Neural progenitor cell (in vitro differentiated cells): Measurements from ENCODE around the gene ZCCHC3. TPM values are rescaled to one million over a fixed set of nuclear protein-coding genes. Genes with fewer than 3 reads are reported as not detected.
A peak's percentile ranks its signal among the peaks of the same experiment; 100 is the strongest.

Experiments used
- DNase-seq: peaks from one replicate; pipeline ENCODE4 v3.0.0-alpha.2; 2016; ENCODE audit warnings: low spot score
- H2AFZ ChIP-seq: fragments of 200-600 bp; sonication (generic); replicated peaks from 2 replicates; pipeline ENCODE4 v1.6.1; 2016; ENCODE audit warnings: antibody characterized with exemption
- H3F3A ChIP-seq: fragments of 200-600 bp; sonication (generic); 2 replicates; pipeline ENCODE4 v1.6.1; 2016; ENCODE audit warnings: antibody characterized with exemption, low read depth
- H3K27ac ChIP-seq: fragments of 200-600 bp; sonication (generic); 2 replicates; pipeline ENCODE4 v1.5.1; 2016; ENCODE audit warnings: mild to moderate bottlenecking
- H3K27me3 ChIP-seq: fragments of 200-600 bp; sonication (generic); 2 replicates; pipeline ENCODE4 v1.6.1; 2016; ENCODE audit warnings: mild to moderate bottlenecking, moderate library complexity
- H3K36me3 ChIP-seq: fragments of 200-600 bp; sonication (generic); 2 replicates; pipeline ENCODE4 v1.5.1; 2016
- H3K4me1 ChIP-seq: fragments of 200-600 bp; sonication (generic); 2 replicates; pipeline ENCODE4 v1.6.1; 2016; ENCODE audit warnings: mixed run types
- H3K4me2 ChIP-seq: fragments of 200-600 bp; sonication (generic); 2 replicates; pipeline ENCODE4 v1.6.1; 2016
- H3K4me3 ChIP-seq: fragments of 200-600 bp; sonication (generic); 2 replicates; pipeline ENCODE4 v1.5.1; 2016
- H3K79me2 ChIP-seq: fragments of 200-600 bp; sonication (generic); 2 replicates; pipeline ENCODE4 v1.6.1; 2016; ENCODE audit warnings: low read depth
- H3K9ac ChIP-seq: fragments of 200-600 bp; sonication (generic); 2 replicates; pipeline ENCODE4 v1.6.1; 2016
- H3K9me3 ChIP-seq: fragments of 200-600 bp; sonication (generic); 2 replicates; pipeline ENCODE4 v1.5.1; 2016; ENCODE audit warnings: low read depth
- H4K20me1 ChIP-seq: fragments of 200-600 bp; sonication (generic); 2 replicates; pipeline ENCODE4 v1.6.1; 2016; ENCODE audit warnings: low read depth
- H3K27ac Mint-ChIP-seq: 3 replicates; pipeline ENCODE4 v1.8.0; 2021; ENCODE audit warnings: mixed read lengths
- H3K27me3 Mint-ChIP-seq: 2 replicates; pipeline ENCODE4 v1.8.0; 2022; ENCODE audit warnings: low read depth, mild to moderate bottlenecking, inconsistent platforms, moderate library complexity, mixed read lengths; ENCODE audit not compliant: insufficient read depth
- H3K36me3 Mint-ChIP-seq: 3 replicates; pipeline ENCODE4 v1.8.0; 2021; ENCODE audit warnings: mixed read lengths
- H3K4me1 Mint-ChIP-seq: 3 replicates; pipeline ENCODE4 v1.8.0; 2021; ENCODE audit warnings: mixed read lengths
- H3K4me3 Mint-ChIP-seq: 3 replicates; pipeline ENCODE4 v1.8.0; 2021; ENCODE audit warnings: mild to moderate bottlenecking, moderate library complexity, mixed read lengths
- H3K9me3 Mint-ChIP-seq: 3 replicates; pipeline ENCODE4 v1.8.0; 2020; ENCODE audit warnings: mixed read lengths
- CTCF ChIP-seq: fragments of 200-600 bp; sonication (generic); IDR thresholded peaks from 2 replicates; pipeline ENCODE4 v1.5.1; 2017; ENCODE audit warnings: antibody characterized with exemption, mild to moderate bottlenecking
- EZH2 ChIP-seq: fragments of 200-600 bp; sonication (generic); IDR thresholded peaks from 2 replicates; pipeline ENCODE4 v1.6.1; 2017; ENCODE audit warnings: antibody characterized with exemption, mild to moderate bottlenecking, moderate library complexity
- EZH2phosphoT487 ChIP-seq: fragments of 200-600 bp; sonication (generic); IDR thresholded peaks from 2 replicates; pipeline ENCODE4 v1.6.1; 2017; ENCODE audit warnings: antibody characterized with exemption
- total RNA-seq: library from RNA; depleted of rRNA; stranded (reverse); fragments of >200 nt; gene quantifications from 2 replicates; pipeline ENCODE4 v1.2.3, GENCODE V29; 2015; ENCODE audit warnings: low replicate concordance

ZCCHC3 gene
- total RNA-seq, 1 donor from 2014 or later: 24.2 TPM

GRCh38 chr20:305745-306144 lies 8.4 kb downstream of the ZCCHC3 start:
- no peak for DNase-seq
- H3K9ac ChIP-seq: no peak overlapping the region
- peaks cover 10% of the 10 kb centered on the region for H4K20me1 ChIP-seq
- TF ChIP-seq EZH2 (no peak), EZH2phosphoT487 (no peak), CTCF (no peak)
- H3K4me2 ChIP-seq: no peak overlapping the region
- H3K36me3 ChIP-seq: no peaks in the 10 kb centered on the region
- H3K27ac Mint-ChIP-seq: no peak overlapping the region
- H3K9me3 Mint-ChIP-seq: peaks cover 2% of the 10 kb centered on the region
- peaks cover 10% of the 10 kb centered on the region for H3K79me2 ChIP-seq
- peaks cover 4% of the 10 kb centered on the region for H3K27me3 Mint-ChIP-seq
- peak overlapping the region; percentile 29 for H3K4me3 Mint-ChIP-seq
- H3K36me3 Mint-ChIP-seq: peaks cover 2% of the 10 kb centered on the region
- peaks cover 50% of the 10 kb centered on the region for H3K4me1 Mint-ChIP-seq
- H3K4me3 ChIP-seq: no peak overlapping the region
- H3K4me1 ChIP-seq: peaks cover 34% of the 10 kb centered on the region
- no peak overlapping the region for H3K27ac ChIP-seq
- H3K9me3 ChIP-seq: no peaks in the 10 kb centered on the region
- H3F3A ChIP-seq: peaks cover 46% of the 10 kb centered on the region
- H3K27me3 ChIP-seq: no peaks in the 10 kb centered on the region
- H2AFZ ChIP-seq: no peak overlapping the region

DNA sequence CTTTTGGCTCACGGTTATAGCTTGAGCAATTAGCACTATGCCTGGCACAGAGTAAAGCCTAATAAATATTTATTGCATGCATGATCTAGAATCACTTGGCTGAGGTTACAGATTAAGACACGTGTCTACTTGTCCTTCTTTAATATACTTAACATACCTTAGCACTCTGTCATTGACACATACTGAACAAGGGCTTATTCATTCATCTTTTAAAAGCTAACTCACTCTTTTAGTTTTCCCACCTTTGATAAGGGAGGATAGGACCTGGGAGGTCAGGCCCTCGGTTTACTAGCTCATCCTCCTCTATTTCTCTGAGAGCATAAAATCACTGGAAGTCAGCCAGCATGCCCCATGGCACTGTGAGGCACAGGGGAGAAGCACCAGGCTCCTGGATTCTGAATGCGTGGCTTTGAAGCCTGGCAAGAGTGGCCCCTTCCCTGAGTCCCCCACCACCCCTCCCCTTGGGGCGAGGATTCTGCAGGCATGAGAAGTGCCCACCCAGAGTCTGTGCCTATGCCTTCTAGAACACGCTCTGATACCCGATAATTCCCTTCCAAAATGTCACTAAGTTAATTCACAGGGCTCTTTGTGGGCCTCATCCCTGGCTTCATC lies 11.2 kb downstream of the ZCCHC3 start:
- no peak overlapping the region for H3K9ac ChIP-seq
- H3K36me3 Mint-ChIP-seq: peaks cover 2% of the 10 kb centered on the region
- no peaks in the 10 kb centered on the region for H3K9me3 ChIP-seq
- H3K27me3 ChIP-seq: no peaks in the 10 kb centered on the region
- no peak for TF ChIP-seq EZH2
- DNase-seq: no peak
- peak overlapping the region; percentile 87 for H3K4me3 Mint-ChIP-seq
- no peak overlapping the region for H2AFZ ChIP-seq
- H3K27me3 Mint-ChIP-seq: no peaks in the 10 kb centered on the region
- peaks cover 18% of the 10 kb centered on the region for H3F3A ChIP-seq
- H3K79me2 ChIP-seq: no peaks in the 10 kb centered on the region
- H3K4me3 ChIP-seq: no peak overlapping the region
- peaks cover 18% of the 10 kb centered on the region for H3K4me1 ChIP-seq
- H3K4me2 ChIP-seq: peak overlapping the region; percentile 72
- no peaks in the 10 kb centered on the region for H4K20me1 ChIP-seq
- no peaks in the 10 kb centered on the region for H3K36me3 ChIP-seq
- H3K27ac ChIP-seq: no peak overlapping the region
- H3K4me1 Mint-ChIP-seq: peaks cover 32% of the 10 kb centered on the region
- H3K27ac Mint-ChIP-seq: peak overlapping the region; percentile 98
- H3K9me3 Mint-ChIP-seq: peaks cover 2% of the 10 kb centered on the region

DNA sequence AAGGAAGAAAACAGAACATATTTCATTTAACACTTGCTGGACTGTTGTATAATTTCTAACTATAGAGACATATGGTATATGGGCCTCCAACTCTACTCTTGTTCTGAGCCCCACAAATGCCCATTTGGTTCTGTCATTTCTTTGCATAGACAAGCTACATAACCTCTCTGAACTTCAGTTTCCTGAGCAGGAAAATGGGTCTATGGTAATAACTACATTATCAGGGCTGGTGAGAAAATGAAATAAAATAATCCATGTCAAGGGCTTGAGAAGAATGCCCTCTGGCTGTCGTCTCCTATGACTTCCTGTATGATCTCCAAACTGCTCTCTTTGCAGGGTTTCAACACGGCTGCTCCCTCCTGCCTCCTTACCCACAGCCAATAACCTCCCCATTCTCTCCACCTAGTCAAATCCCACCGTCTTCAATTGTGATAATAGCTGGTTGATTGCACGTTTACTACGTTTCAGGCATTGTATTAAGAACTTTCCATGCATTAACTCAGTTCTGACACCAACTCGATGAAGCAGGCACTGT lies 12.0 kb downstream of the ZCCHC3 start:
- H3F3A ChIP-seq: peaks cover 17% of the 10 kb centered on the region
- Mint-ChIP-seq H3K4me3 (peak overlapping the region; percentile 87), H3K36me3 (no peaks in the 10 kb centered on the region), H3K9me3 (peaks cover 2% of the 10 kb centered on the region), H3K27ac (peak overlapping the region; percentile 98), H3K27me3 (no peaks in the 10 kb centered on the region), H3K4me1 (peaks cover 29% of the 10 kb centered on the region)
- H3K27me3 ChIP-seq: no peaks in the 10 kb centered on the region
- DNase-seq: no peak
- no peaks in the 10 kb centered on the region for H3K79me2 ChIP-seq
- H3K4me1 ChIP-seq: peaks cover 18% of the 10 kb centered on the region
- H4K20me1 ChIP-seq: no peaks in the 10 kb centered on the region
- H3K4me2 ChIP-seq: peak overlapping the region; percentile 72
- peak overlapping the region; percentile 69 for H3K27ac ChIP-seq
- no peaks in the 10 kb centered on the region for H3K9me3 ChIP-seq
- peak overlapping the region; percentile 48 for H3K4me3 ChIP-seq
- H2AFZ ChIP-seq: no peak overlapping the region
- H3K9ac ChIP-seq: no peak overlapping the region
- TF ChIP-seq EZH2phosphoT487 (no peak), CTCF (no peak), EZH2 (no peak)
- no peaks in the 10 kb centered on the region for H3K36me3 ChIP-seq
